Mucosa of stomach (tissue), 1 donor: ENCODE results near the gene SCAND1.

Source experiments
- H3K27me3 ChIP-seq: one replicate; pipeline ENCODE4 v1.7.0; 2013; ENCODE audit warnings: mild to moderate bottlenecking, low read length; ENCODE audit not compliant: control insufficient read depth, insufficient read depth
- H3K36me3 ChIP-seq: one replicate; pipeline ENCODE4 v1.7.0; 2013; ENCODE audit warnings: low read length; ENCODE audit not compliant: control insufficient read depth, insufficient read depth
- H3K4me1 ChIP-seq: one replicate; pipeline ENCODE4 v1.7.0; 2013; ENCODE audit warnings: mild to moderate bottlenecking, low read length; ENCODE audit not compliant: control insufficient read depth, insufficient read depth
- H3K4me3 ChIP-seq: one replicate; pipeline ENCODE4 v1.7.0; 2013; ENCODE audit warnings: low read length
- H3K9ac ChIP-seq: one replicate; pipeline ENCODE4 v1.7.0; 2013; ENCODE audit warnings: mild to moderate bottlenecking, low read length, moderate library complexity
- H3K9me3 ChIP-seq: one replicate; pipeline ENCODE4 v1.7.0; 2013; ENCODE audit warnings: mild to moderate bottlenecking, low read length, moderate library complexity; ENCODE audit not compliant: control insufficient read depth
- donor health status: Pancreatic carcinoma.

Gene SCAND1

DNA sequence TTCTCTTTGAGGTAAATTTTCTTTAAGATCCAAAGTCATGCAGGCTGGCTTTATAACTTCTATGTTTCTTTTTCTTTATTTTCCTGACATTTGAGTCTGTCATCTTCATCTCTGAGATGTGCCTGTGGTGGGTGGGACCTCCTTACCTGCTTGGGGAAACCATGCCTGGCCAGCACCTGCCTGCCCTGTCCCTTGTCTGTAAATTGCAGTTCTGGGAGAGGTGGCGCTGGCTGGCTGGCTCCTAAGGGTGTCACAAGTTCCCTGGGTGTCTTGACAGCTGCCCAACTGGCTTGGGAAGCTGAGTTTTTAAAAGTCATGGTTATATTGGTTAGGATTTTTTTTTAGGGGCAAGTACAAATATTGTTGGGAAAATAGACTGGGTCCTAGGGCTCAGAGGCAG is 36.3 kb downstream of the SCAND1 start:
- Histone ChIP-seq H3K9me3 (no peaks in the 10 kb centered on the region), H3K4me3 (no peak overlapping the region), H3K36me3 (no peaks in the 10 kb centered on the region), H3K27me3 (no peaks in the 10 kb centered on the region), H3K9ac (no peak overlapping the region), H3K4me1 (no peaks in the 10 kb centered on the region)

DNA sequence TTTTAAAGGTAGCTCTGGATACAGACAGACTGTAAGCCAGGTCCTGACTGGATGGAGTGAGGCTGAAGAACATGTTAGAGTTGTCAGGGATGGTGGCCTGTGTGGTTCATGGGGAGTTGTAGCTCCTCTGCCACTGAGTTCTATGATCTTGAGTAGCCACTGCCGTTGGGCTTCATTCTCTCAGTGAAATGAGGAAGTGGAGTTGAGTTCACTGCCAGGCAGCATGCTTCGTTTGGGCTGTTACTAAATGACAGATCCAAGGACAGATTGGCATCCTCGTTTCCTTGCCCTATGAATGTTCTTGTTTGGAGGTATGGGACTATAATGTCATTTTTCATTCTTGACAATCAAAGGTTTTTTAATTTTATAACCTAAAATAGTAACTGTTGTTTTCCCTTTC is 37.2 kb downstream of the SCAND1 start:
- H3K4me1 ChIP-seq = no peaks in the 10 kb centered on the region
- H3K27me3 ChIP-seq = no peaks in the 10 kb centered on the region
- no peak overlapping the region for H3K4me3 ChIP-seq
- H3K36me3 ChIP-seq = no peaks in the 10 kb centered on the region
- no peaks in the 10 kb centered on the region for H3K9me3 ChIP-seq
- no peak overlapping the region for H3K9ac ChIP-seq

DNA sequence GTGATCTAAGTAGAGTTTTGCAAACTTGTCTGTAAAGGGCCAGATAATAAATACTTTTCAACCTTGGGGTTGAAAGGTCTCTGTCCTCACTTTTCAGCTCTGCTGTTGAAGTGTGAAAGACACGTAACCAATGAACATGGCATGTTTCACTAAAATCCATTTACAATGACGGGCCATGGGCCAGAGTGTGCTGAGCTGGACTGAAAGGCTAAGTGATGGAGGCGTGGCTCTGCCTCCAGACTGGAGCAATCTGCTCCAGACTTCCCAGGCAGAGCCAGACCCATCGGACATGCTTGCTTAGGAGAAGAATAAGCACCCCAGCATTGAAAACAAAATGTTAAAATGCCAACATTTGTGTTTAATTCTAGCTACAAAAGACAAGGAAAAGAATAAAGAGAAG is 41.4 kb downstream of the SCAND1 start:
- no peaks in the 10 kb centered on the region for H3K27me3 ChIP-seq
- no peaks in the 10 kb centered on the region for H3K9me3 ChIP-seq
- no peaks in the 10 kb centered on the region for H3K4me1 ChIP-seq
- no peak overlapping the region for H3K4me3 ChIP-seq
- H3K9ac ChIP-seq = no peak overlapping the region
- H3K36me3 ChIP-seq = no peaks in the 10 kb centered on the region

DNA sequence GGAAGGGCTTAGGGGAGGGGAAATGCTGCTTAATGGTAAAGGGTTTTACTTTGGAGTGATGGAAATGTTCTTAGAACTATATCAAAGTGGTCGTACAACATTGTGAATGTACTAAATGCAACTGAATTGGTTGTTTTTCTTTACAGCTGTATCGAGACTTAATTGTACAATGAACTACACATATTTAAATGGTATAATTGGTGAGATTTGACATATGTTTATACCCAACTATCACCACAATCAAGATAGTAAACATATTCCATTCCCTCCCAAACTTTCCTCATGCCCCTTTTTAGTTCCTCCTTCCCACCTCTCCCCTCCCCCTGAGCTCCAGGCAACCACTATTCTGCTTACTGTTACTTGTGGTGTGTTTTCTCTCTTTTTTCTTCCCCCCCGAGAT is 44.0 kb downstream of the SCAND1 start:
- Histone ChIP-seq H3K9me3 (no peaks in the 10 kb centered on the region), H3K4me1 (no peaks in the 10 kb centered on the region), H3K36me3 (no peaks in the 10 kb centered on the region), H3K4me3 (no peak overlapping the region), H3K27me3 (no peaks in the 10 kb centered on the region), H3K9ac (no peak overlapping the region)

DNA sequence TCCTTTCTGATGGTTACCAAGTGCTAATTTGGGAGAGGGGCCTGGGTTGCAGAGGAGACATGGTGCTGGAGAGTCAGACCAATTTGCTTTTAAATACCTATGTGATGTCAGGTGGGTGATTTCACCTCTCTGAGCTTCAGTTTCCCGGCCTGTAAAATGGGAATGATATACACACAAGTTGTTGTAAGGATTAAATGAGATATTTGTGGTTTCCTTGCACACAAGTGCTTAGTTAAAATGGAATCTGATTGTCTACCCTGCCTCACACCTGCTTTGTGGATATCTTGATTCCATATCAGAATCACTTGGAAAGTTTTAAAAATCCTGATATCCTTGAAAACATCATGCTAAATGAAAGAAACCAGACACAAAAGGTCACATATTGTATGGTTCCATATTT is 44.5 kb downstream of the SCAND1 start:
- Histone ChIP-seq H3K36me3 (no peaks in the 10 kb centered on the region), H3K9me3 (no peaks in the 10 kb centered on the region), H3K27me3 (no peaks in the 10 kb centered on the region), H3K9ac (no peak overlapping the region), H3K4me3 (no peak overlapping the region), H3K4me1 (no peaks in the 10 kb centered on the region)

DNA sequence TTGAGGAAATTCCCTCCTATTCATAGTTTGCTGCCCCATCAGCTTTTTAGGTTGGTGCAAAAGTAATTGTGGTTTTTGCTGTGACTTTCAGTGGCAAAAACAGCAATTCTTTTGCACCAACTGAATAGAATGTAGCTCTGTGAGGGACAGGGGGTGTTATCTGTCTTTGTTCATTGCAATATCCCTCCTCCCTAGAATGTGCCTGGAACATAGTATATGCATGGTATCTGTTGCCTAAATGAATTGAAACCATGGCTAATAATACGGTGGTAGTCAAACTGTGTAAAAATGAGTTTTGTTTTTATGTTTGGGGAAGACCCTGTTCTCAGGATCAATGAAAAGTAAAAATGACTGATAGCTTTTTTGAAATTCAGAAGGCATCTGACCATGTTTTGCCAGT is 45.1 kb downstream of the SCAND1 start:
- no peaks in the 10 kb centered on the region for H3K36me3 ChIP-seq
- no peaks in the 10 kb centered on the region for H3K9me3 ChIP-seq
- H3K9ac ChIP-seq = no peak overlapping the region
- no peaks in the 10 kb centered on the region for H3K4me1 ChIP-seq
- no peak overlapping the region for H3K4me3 ChIP-seq
- no peaks in the 10 kb centered on the region for H3K27me3 ChIP-seq

DNA sequence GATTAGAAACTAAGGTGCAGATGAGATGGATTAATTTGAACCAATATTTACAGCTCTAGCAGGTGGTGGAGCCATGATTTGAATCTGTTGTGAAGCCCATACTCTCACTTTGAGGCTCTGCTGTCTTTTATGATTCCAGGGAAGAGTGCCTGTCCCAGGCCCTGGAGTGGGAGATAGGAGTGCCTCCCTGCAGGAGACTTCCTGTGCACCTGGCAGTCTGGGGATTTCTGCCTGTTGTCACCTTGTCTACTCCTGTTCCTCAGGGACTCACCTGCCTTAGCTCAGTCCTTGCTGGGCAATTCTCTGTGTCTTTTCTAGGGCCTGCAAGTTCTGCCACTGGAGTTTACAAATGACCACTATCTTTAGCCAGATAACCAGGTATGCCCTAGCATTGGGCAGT is 46.3 kb downstream of the SCAND1 start:
- no peaks in the 10 kb centered on the region for H3K36me3 ChIP-seq

DNA sequence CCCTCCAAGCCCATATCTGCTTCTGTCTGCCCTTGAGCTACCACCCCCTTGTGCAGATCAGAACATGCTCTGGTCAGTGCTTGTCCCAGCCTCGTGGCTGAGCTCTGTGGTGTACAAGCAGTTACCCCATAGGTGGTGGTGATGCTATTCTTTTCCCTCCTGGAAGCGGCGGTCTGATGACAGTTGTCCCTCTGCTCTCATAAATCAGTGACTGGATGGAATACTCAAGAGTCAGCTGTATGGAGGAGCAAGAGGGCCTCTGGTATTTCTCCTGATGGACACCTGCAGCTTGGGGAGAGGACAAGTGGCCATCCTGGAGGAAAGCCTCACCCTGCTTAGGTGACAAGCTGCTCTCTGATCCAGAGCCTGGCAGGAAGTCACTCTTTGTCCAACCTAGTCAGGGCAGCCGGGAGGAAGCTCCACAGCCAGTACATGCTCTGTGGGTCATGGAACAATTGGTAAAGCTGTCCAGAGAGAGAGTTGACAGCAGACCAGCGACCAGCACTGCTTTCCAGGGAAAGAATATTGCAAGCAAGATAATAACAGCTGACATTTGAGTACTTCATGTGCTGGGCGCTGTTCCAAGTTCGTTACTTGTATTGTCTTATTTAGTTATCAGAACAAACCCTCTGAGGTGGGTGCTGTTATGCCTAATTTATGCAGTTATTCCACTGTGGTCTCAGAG is 47.1 kb downstream of the SCAND1 start:
- no peaks in the 10 kb centered on the region for H3K27me3 ChIP-seq
- no peaks in the 10 kb centered on the region for H3K9me3 ChIP-seq
- no peak overlapping the region for H3K4me3 ChIP-seq
- H3K9ac ChIP-seq = no peak overlapping the region
- peaks cover 5% of the 10 kb centered on the region for H3K4me1 ChIP-seq
- H3K36me3 ChIP-seq = no peaks in the 10 kb centered on the region

More for the DNA sequence above, 46.3 kb downstream of the SCAND1 start:
- Histone ChIP-seq H3K4me1 (no peaks in the 10 kb centered on the region), H3K9me3 (no peaks in the 10 kb centered on the region), H3K27me3 (no peaks in the 10 kb centered on the region), H3K9ac (no peak overlapping the region), H3K4me3 (no peak overlapping the region)

DNA sequence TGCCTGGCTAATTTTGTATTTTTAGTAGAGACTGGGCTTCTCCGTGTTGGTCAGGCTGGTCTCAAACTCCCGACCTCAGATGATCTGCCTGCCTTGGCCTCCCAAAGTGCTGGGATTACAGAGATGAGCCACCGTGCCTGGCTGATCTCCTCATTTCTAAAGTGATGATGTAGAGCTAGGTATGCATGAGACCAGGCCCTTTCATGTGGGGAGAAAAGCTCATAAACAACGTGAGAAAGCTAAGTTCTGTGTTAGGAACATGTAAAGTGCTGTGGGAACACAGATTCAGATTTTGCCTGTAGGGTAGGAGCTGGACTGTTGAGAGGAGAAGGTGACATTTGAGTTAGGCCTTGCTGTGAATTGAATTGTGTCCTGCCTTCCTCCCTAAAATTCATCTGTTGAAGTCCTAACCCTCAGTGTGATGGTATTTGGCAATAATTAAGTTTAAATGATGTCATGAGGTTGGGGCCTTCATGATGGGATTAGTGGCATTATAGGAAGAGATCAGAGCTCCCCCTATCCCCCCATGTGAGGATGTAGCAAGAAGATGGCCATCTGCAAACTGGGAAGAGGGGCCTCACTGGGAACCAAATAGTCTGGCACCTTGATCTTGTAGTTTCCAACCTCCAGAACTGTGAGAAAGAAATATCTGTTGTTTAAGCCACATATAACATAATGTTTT is 49.2 kb downstream of the SCAND1 start:
- Histone ChIP-seq H3K27me3 (no peaks in the 10 kb centered on the region), H3K36me3 (no peaks in the 10 kb centered on the region), H3K9ac (no peak overlapping the region), H3K4me3 (no peak overlapping the region), H3K4me1 (peaks cover 12% of the 10 kb centered on the region), H3K9me3 (no peaks in the 10 kb centered on the region)

DNA sequence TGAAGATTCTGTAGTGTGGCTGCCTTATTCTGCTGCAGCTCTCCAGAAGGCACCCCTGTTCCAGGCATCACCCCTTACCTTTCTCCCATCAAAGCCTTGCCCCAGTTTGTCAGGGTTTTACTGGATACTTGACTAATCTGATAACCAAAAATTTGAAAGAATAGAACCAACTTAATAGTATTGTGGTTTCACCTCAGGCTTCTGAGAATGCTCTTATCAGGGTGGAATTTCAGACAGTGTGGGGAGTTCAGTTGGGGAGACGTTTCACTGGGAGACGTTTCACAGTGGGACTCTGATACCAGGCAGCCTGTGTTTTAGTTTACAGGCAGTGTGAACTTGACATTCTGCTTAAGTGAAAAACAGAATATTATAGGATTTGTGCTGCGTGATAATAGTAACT is 50.5 kb downstream of the SCAND1 start:
- Histone ChIP-seq H3K27me3 (no peaks in the 10 kb centered on the region), H3K4me1 (peaks cover 12% of the 10 kb centered on the region), H3K9me3 (no peaks in the 10 kb centered on the region), H3K4me3 (no peak overlapping the region), H3K9ac (no peak overlapping the region), H3K36me3 (no peaks in the 10 kb centered on the region)
